DOHH2 (cell line): ENCODE results near the gene TNPO2.
"Not testable (repeated sequence)": the region's sequence is repeated elsewhere in the genome, so short reads cannot be mapped to it uniquely, and the experiment has no call there.

Source experiments
- CTCF ChIP-seq: fragments of 200-600 bp; sonication (generic); IDR thresholded peaks from one replicate; pipeline ENCODE4 v1.5.1; 2014; ENCODE audit warnings: antibody characterized with exemption, mild to moderate bottlenecking, low read depth, low read length; ENCODE audit not compliant: poor library complexity, severe bottlenecking
- EZH2phosphoT487 ChIP-seq: fragments of 200-600 bp; sonication (generic); IDR thresholded peaks from 2 replicates; pipeline ENCODE4 v1.6.1; 2017; ENCODE audit warnings: borderline replicate concordance, mild to moderate bottlenecking, antibody characterized with exemption, low read length, moderate library complexity, mixed read lengths

GRCh38 chr19:12678039-12678438, 45.7 kb downstream of the TNPO2 start:
- not testable (repeated sequence) for TF ChIP-seq CTCF, EZH2phosphoT487
